GM21529 (cell line): Measurements from ENCODE around the gene GJB2.

Experiments used
- ATAC-seq: cut with Tn5 transposase; IDR thresholded peaks from one replicate; pipeline ENCODE4 v1.9.1; 2021; ENCODE audit not compliant: unreplicated experiment

The GJB2 gene

DNA sequence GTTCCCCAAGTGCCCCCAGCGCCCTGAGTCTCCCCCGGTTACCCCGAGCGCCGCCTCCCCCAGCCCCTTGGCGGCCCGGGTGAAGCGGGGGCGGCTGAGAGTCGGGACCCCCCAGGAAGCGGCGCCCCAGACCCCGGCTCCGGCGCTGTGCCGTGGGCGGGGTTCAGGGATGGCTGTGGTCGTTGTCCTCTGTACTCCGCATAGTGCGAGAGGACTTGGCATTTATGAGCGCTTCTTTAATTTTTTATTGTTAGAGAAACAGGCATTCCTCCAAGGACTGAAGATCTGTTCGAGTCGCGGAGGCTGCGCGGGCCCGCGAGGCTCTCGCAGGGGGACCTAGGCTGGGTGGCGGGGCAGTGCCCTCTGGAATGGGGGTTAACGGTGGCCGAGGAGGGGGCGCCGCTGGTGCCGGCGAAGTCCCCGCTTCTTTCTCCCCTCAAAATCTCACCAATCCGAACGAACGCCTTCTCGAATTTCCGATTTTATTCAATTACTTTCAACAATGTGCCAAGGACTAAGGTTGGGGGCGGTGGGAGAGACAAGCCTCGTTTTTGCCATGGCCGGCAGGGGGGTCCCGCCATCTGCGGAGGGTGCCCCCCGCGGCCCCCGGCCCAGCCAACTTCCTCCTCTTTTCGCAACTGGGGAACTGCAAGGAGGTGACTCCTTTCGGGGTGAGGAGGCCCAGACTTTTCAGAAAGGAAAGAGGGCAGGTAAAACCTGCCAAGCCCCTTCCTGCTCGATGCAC is 596 bp upstream of the GJB2 start:
- ATAC-seq: no peak

DNA sequence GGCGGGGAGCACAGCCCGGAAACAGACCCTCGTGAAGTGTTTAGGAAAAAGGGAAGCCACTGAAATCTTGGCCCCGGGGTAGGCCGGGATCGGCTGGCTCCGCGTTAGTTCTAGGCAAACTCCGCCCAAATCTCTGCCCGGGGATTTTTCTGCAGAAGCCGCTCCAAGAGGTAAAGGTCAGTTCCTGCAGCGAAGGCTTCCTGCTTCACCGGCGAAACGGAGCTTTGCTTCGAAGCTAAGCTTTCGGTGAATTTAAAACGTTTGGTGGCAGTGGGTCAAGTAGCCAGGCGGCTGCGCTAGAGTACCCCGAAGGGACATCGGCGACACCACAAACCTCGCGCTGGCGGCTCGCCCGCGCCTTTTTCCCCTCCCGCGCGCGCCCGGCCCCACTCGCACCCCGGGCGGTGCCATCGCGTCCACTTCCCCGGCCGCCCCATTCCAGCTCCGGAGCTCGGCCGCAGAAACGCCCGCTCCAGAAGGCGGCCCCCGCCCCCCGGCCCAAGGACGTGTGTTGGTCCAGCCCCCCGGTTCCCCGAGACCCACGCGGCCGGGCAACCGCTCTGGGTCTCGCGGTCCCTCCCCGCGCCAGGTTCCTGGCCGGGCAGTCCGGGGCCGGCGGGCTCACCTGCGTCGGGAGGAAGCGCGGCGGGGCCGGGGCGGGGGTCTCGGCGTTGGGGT is 441 bp downstream of the GJB2 start:
- ATAC-seq: no peak

DNA sequence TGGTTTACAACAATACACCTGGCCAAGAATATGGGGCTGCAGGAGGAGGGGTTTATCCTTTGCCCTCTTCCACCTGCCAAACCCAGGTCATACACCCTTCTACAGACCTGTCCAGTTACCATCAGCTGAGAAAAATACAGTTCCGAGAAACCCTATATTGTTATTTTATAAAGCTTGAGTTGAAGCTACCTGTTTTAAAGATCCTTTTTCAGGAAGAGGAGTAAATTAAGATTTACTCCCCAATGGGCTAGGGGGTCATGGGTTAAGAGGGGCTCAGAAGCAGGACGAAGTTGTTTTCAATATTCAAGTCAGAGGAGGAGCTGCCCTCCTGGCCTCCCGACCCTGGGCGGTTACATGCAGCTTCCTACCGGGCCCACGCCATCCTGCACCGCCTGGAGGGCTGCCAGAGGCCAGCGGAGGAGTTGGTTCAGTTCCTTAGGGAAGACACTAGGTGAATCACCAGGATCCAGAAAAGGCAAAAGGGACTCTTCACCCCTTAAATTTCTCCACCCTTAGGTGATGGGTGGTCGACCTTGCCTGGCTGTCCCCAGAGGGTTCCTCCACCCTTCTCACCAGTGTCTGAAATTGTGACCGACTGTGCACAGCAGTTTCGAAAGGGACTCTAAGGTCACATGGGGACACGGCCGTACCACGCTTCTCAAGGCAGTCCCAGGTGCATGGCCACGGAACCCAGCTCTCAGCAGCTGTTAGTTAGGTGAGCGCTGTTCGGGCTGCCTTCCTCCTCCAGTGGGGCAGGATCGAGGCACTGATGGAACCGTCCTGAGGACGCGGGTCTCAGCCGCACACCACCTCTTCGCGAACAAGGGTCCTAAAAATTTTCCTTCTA is 1.2 kb downstream of the GJB2 start:
- ATAC-seq: no peak

DNA sequence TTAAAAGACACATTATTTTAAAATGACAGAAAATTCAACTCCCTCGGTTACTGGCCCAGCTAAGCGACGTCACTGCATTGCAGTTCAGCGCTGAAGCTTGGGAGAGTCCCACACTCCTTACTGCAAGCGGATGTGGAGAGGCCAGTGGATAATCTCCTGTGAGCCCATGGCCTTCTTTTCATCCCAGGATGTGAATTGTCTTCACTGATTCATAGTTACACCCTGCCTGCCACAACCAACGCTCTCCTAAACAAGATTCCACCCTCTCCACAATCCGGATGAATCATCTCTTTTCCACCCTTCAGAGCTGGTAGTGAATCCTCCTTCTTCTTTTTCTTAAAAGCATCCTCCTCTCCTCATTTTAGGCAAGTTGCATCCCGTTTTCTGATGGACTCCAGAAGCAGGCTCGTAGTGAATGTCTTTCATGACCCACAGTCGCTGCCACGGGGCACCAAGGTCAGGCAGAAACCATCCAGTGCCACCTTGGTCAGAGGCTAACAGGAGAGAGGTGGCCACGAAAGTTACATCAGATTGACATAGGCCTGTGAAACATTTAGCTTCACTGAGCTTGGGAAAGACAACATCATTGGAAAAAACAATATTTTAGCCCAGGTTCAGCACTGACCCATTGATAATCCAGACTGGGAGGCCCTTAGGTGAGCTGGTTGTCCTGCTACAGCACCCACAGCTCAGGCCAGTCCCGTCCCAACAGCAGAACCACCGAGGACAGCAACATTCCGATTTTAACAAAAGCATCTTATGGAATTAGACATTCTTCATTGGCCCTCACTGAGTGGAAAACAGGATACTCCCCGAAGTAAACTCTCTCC is 2.0 kb downstream of the GJB2 start:
- no peak for ATAC-seq

DNA sequence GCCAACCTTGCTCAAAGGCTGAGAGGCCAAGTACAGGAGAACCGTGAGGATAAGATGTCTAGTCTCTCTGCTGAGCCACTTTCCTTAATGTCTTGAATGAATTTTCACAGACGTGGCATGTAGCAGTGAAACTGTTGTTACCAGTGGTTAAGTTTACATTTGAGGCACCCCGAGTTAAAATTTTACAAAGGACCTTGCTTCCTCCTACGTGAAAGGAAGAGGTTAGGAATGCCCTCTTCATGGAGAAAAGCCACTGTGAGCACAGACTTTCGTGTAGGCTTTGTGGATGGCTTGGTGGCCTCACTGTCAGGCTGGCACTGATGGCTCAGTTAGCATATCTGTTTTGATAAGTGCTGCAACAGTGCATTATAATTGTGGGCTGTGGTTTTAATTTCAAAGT is 2.7 kb downstream of the GJB2 start:
- no peak for ATAC-seq

DNA sequence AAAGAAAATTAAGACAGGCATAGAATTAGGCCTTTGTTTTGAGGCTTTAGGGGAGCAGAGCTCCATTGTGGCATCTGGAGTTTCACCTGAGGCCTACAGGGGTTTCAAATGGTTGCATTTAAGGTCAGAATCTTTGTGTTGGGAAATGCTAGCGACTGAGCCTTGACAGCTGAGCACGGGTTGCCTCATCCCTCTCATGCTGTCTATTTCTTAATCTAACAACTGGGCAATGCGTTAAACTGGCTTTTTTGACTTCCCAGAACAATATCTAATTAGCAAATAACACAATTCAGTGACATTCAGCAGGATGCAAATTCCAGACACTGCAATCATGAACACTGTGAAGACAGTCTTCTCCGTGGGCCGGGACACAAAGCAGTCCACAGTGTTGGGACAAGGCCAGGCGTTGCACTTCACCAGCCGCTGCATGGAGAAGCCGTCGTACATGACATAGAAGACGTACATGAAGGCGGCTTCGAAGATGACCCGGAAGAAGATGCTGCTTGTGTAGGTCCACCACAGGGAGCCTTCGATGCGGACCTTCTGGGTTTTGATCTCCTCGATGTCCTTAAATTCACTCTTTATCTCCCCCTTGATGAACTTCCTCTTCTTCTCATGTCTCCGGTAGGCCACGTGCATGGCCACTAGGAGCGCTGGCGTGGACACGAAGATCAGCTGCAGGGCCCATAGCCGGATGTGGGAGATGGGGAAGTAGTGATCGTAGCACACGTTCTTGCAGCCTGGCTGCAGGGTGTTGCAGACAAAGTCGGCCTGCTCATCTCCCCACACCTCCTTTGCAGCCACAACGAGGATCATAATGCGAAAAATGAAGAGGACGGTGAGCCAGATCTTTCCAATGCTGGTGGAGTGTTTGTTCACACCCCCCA is 3.8 kb downstream of the GJB2 start:
- ATAC-seq: no peak

DNA sequence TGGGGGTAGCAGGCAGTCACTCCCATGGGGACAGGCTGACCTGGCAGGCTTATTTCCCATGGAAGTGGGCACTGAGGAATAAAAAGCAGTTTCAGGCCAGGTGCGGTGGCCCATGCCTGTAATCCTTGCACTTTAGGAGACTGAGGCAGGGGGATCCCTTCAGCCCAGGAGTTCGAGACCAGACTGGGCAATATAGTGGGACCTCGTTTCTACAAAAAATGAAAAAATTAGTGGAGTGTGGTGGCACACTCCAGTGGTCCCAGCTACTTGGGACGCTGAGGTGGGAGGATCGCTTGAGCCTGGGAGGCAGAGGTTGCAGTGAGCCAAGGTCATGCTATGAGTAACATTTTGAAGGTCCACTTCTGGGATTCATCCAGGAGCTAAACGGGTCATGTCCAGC is 6.0 kb downstream of the GJB2 start:
- ATAC-seq: no peak

DNA sequence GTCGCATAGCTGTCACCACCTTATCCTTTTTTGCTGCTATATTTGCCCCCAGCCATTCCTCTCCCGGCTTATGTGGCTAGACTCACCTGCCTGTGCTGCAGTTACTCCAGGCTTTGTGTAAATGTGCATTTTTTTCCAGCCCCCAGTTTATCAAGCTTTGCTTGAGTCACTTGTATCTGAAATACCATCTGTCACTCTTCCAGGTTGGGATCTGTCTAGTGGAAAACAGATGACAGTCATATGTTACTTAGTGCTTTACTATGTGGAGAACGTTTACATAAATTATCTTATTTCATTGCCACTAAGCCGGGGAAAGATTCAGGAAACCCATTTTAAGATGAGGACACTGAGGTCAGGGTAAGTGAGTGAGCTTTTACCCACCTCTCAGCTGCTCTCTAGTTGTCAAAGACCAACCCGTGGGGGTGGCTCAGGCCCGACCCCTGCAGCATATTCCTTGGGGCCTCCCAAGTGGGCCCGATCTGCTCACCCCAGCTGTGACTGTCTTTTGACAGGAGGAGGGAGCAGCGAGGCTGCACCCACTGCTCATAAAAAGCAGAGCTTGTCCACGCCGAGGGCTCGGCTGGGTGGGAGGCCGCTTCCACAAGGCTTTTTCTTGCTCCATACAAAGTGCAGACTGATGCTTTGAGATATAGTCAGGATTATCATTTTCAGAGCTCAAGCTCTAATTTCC is 7.2 kb downstream of the GJB2 start:
- no peak for ATAC-seq

DNA sequence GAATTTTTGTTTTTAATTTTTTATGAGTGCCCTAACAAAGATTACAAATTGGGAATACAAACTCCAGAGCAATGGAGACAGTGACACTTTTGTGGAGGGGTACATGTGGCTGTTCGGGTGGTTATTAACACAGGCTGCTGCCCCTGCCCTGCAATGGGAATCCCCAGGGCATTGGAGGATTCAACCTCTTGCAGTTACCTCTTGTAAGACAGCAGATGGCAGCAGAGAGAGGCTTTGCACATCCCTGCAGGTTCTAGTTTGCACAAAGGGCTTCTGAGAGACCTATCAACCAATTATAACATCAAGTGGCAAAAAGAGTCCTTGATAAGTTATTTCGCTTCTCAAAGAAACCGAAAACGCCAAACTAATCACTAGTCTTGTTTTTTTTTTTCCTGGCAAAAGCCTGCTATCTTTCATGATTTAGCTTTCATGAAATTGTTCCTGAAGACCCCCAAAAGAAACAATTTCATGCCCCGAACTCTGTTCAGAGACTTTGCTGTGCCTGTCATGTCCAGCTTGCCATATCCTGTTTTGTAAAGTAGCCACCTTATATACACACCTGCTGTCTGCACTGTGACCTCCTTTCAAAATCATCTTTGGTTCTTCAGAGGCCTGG is 10.4 kb downstream of the GJB2 start:
- ATAC-seq: peak; percentile 85

DNA sequence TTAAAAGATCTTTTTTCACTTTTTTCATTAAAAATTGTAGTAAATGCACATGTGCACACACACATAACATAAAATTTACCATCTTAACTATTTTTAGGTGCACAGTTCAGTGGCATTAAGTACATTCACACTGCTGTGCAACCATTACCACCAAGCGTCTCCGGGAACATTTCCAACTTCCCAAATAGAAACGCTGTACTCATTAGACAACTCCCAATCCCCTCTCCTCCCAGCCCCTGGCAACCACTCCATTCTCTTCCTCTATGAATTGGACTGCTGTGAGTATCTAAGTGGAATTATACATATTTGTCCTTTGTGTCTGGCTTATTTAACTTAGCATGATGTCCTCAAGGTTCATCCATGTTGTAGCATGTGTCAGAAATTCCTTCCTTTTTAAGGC is 11.6 kb downstream of the GJB2 start:
- no peak for ATAC-seq

DNA sequence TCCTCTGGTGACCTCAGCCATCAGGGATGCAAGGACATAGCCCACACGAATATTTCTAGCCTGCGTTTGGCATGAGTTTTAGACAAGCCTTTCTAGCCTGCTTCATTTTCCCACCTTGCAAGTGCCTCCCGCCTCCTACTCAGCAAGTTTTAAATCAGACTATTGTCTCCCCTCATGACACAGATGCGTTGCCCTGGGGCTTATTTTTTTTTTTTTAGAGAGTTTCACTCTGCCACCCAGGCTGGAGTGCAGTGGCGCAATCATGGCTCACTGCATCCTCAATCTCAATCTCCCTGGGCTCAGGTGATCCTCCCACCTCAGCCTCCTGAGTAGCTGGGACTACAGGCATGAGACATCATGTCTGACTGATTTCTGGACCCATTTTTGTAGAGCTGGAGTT is 14.6 kb downstream of the GJB2 start:
- no peak for ATAC-seq

DNA sequence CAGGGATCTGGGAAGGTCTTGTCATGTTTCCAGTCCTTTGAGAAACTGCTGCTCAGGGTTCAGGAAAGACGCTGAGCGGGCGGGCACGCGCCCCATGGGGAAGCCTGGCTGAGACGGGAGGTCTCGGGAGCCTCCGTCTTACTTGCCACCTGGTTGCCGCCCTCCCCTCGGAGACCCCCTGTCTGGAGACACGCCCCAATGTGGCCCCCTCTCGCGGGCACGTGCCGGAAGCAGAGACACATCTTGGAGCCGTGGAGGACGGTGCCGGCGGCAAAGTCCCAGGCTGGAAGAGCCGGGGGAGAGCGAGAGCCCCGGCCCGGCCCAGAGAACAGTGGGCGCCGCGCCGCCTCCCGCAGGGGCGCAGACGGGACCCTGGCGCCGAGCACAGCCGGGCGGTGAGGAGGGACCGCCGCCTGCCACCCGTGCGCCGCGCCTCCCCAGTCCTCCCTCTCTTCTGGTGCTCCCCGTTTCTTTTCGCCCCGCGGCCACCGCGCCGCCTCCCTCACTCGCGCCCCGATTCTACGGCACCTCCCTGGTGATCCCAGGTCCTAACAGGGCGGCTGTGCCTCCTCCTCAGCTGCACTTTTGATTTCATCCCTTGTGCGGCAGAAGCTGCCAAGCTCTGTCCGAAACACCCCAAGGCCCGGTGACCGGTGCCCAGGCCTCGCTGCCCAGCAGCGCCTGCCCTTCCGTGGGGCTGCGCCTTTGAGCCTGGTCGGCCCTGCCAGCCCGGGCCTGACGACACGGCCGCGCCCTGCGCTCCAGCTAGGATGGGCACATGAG is 15.5 kb downstream of the GJB2 start:
- no peak for ATAC-seq

DNA sequence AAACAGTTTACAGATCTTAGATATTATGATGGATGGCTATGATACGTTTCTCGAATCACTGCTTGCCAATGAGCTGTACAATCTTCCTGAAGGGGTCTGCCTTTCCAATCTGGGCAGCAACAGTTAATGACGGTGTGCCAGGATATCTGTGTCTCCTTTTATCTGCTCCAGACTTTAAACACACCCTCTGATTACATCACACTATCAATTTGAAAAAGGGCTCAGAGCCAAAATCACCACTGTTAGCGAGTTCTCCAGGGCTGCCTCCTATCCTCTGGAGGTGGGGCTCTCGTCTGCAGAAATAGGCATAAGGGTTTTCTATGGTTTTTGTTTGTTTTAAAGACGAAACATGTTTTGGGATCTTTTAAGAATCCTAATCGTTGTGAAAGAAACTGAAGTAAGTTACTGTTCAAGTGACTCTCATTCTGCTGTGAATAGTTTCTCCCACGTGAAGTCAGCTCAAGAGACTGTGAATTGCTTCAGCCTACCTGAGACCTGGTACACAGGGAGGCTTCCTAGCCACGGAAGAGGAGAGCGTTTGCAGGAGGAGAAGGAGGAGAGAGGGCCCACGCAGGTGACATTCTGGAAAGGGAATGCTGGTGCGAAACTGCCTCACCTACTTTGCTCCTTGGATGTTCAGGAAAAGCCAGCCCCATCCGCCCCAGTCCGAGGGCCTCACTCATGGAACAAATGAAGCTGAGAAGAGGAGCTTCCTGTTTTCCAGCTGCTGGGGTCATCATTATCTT is 16.7 kb downstream of the GJB2 start:
- no peak for ATAC-seq

DNA sequence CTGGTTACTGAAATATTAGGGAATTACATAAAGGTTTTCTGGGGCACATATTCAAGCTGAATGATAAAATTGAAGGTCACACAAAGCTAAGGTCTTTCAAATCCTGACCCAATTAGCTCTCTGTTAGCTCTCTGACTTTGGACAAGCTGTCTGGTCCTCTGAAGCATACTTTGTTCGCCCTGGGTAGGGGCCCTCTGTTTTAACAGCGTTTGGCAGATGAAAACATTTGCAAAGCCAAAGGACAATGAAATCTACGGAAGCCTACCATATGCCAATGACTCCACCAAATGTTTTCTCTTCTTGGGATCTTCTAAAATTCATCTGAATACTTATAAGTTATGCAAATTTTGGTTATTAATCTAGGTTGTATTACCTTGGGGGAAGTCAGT is 17.3 kb downstream of the GJB2 start:
- ATAC-seq: no peak

DNA sequence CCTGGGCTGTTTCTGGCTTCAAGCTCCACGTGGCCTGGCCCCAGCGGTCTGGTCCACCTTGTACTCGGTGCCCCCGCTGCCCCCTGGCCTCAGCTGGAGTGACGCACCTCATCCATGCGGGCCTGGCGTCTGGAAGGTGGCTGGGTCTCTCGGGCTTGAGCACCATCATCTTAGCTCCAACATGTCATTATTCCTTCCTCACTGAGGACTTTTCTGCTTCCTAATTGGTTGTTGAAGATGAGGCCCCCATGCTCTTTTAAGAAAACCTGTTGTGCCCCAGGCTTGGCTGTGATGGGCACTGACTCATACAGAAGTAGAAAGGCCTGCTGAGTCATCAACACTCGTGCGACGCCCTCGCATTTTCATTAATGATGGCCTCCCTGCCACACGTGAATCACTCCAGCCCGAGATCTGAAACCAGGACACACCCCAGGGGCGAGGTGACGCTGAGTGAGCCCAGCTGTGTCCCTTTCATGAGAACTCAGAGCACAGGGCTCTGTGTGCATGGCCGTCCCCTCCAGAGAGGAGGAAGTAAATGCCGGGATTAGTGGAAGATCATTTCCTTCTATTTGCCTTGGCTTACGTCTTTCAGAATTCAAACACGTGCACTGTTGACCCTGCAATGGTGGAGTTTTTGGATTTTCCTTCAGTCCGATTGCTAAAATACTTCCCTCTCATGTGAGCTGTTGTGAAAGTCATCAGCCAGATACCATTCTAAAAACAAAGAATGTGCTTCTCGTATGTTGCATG is 17.9 kb downstream of the GJB2 start:
- ATAC-seq: peak; percentile 90

DNA sequence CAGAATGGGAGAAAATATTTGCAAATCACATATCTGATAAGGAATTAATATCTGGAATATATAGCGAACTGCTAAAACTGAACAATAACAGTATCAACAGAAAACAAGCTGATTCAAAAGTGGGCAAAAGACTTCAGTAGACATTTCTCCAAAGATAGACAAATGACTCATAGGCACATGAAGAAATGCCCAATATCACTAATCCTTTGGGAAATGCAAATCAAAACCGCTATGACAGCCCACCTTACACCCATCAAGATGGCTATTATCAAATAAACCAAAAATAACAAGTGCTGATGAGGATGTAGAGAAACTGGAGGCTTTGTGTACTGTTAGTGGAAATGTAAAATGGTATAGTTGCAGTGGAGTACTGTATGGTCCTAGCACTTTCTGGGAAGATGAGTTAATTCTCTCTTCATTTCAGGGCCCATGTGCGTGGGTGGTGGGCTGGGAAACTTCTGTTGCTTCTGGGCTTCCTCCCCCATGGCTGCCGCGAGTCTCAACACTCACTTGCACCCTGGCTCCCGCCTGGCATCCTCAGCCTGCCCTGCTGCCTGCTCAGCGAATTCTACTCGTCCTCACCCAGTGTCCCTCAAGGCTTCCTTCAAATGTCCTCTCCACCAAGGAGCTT is 19.5 kb downstream of the GJB2 start:
- no peak for ATAC-seq
